Effector memory CD4-positive, alpha-beta T cell (primary cell): ENCODE measurements around the gene TLE6.

Experiments
- DNase-seq, 3 donors: peaks; one replicate each; pipeline ENCODE4 v3.0.0-alpha.2; 2020
- H3K27ac ChIP-seq: 2 replicates; pipeline ENCODE4 v1.7.0; 2013; ENCODE audit warnings: mild to moderate bottlenecking, low read length, moderate library complexity; ENCODE audit not compliant: insufficient read depth, poor library complexity, severe bottlenecking
- H3K27me3 ChIP-seq: replicated peaks from 2 replicates; pipeline ENCODE4 v1.7.0; 2013; ENCODE audit warnings: mild to moderate bottlenecking, low read length; ENCODE audit not compliant: insufficient read depth, control insufficient read depth, poor library complexity, severe bottlenecking
- H3K36me3 ChIP-seq: 2 replicates; pipeline ENCODE4 v1.7.0; 2013; ENCODE audit warnings: mild to moderate bottlenecking, low read length, moderate library complexity; ENCODE audit not compliant: control insufficient read depth, insufficient read depth
- H3K4me1 ChIP-seq: 2 replicates; pipeline ENCODE4 v1.7.0; 2013; ENCODE audit warnings: low read length, mild to moderate bottlenecking; ENCODE audit not compliant: control insufficient read depth, insufficient read depth, poor library complexity, severe bottlenecking
- H3K4me3 ChIP-seq: 2 replicates; pipeline ENCODE4 v1.7.0; 2013; ENCODE audit warnings: low read length, low read depth, mild to moderate bottlenecking; ENCODE audit not compliant: insufficient read depth, poor library complexity, severe bottlenecking
- H3K9me3 ChIP-seq: 2 replicates; pipeline ENCODE4 v1.7.0; 2013; ENCODE audit warnings: mild to moderate bottlenecking, low read length, moderate library complexity; ENCODE audit not compliant: control insufficient read depth

Gene TLE6

DNA sequence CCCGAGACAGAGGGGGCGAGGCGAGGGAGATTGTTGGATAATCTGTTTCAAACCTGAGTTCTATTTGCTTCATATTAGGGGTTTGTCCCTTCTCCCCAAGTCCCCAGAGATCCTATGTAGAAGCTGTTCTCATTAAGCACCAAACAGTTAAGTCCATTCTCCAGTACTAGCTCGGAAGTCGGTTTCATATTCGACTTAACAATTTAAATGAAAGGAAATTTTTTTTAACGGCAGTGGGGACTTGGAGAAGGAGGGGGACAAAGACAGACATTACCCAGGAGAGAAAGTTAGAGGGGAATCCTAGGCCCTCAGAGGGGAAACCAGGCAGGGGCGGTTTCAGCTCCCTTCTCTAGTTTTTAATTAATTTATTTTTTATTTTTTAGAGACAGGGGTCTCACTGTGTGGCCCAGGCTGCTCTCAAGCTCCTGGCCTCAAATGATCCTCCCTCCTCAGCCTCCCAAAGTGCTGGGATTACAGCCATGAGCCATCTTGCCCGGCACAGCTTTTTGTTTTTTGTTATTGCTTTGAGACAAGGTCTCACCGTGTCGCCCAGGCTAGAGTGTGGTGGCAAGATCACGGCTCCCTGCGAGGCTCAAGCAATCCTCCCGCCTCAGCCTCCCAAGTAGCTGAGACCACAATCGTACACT is 65.4 kb downstream of the TLE6 start:
- DNase-seq, result no peak
- no peaks in the 10 kb centered on the region for H3K36me3 ChIP-seq
- H3K27ac ChIP-seq, result no peak overlapping the region
- H3K27me3 ChIP-seq, result no peaks in the 10 kb centered on the region
- H3K4me1 ChIP-seq, result peaks cover 2% of the 10 kb centered on the region
- no peaks in the 10 kb centered on the region for H3K9me3 ChIP-seq
- no peak overlapping the region for H3K4me3 ChIP-seq
